ENCODE results near the gene TGOLN2. TPM values are rescaled to one million over a fixed set of nuclear protein-coding genes. Genes with fewer than 3 reads are reported as not detected.

The TGOLN2 gene
- total RNA-seq, 4 donors from 2014 or later = 115 to 153 (median 124) TPM

GRCh38 chr2:85283641-85284040 lies 44.1 kb downstream of the TGOLN2 start:
- H3K36me3 ChIP-seq = peaks cover 0 to 22% of the 10 kb centered on the region in 2 donors
- no peak for TF ChIP-seq EP300 (IDR thresholded peaks at IDR 0.05)
- TF ChIP-seq POLR2AphosphoS5 (IDR thresholded peaks at IDR 0.05) = no peak
- TF ChIP-seq CTCF (IDR thresholded peaks at IDR 0.05) = no peak
- no peak for TF ChIP-seq POLR2A (IDR thresholded peaks at IDR 0.05)
- WGBS, 2 donors (ENCODE audit: low coverage in 1 of 2) = 85 to 89% methylated on average over 4 to 7 of the region's 8 CpGs
- H3K4me3 ChIP-seq = no peak overlapping the region
- H3K27ac ChIP-seq = no peak overlapping the region
- H3K27me3 ChIP-seq = no peaks in the 10 kb centered on the region
- H3K4me1 ChIP-seq = peaks cover 0 to 29% (median 9%) of the 10 kb centered on the region in 3 donors
- ATAC-seq = no peak
- H3K9me3 ChIP-seq = no peaks in the 10 kb centered on the region

- no peak for ATAC-seq
- WGBS, 2 donors (ENCODE audit: low coverage in 1 of 2) = 85 to 100% methylated on average over 1 to 6 of the region's 7 CpGs
These were observed 44.9 kb downstream of the TGOLN2 start for GRCh38 chr2:85282914-85283313.

GRCh38 chr2:85281553-85281952 lies 46.2 kb downstream of the TGOLN2 start:
- ATAC-seq = no peak
- TF ChIP-seq POLR2A (IDR thresholded peaks at IDR 0.05) = no peak

More at GRCh38 chr2:85282914-85283313, 44.9 kb downstream of the TGOLN2 start:
- H3K4me3 ChIP-seq = no peak overlapping the region
- TF ChIP-seq CTCF (IDR thresholded peaks at IDR 0.05) (no peak), EP300 (IDR thresholded peaks at IDR 0.05) (no peak), POLR2A (IDR thresholded peaks at IDR 0.05) (no peak), POLR2AphosphoS5 (IDR thresholded peaks at IDR 0.05) (no peak)
- no peak overlapping the region for H3K27ac ChIP-seq
- H3K36me3 ChIP-seq = peaks cover 0 to 22% of the 10 kb centered on the region in 2 donors
- H3K27me3 ChIP-seq = no peaks in the 10 kb centered on the region
- H3K9me3 ChIP-seq = no peaks in the 10 kb centered on the region
- H3K4me1 ChIP-seq = peaks cover 0 to 37% (median 17%) of the 10 kb centered on the region in 3 donors

GRCh38 chr2:85278361-85278760 lies 49.4 kb downstream of the TGOLN2 start:
- 41 to 48% methylated on average over 2 of the region's 2 CpGs for WGBS, 2 donors (ENCODE audit: low coverage in 1 of 2)
- peak overlapping the region in 3 of 4 donors; percentile 73 to 80 (median 77) for H3K27ac ChIP-seq
- peaks cover 0 to 74% (median 30%) of the 10 kb centered on the region in 3 donors for H3K4me1 ChIP-seq

More at GRCh38 chr2:85281553-85281952, 46.2 kb downstream of the TGOLN2 start:
- H3K4me3 ChIP-seq = no peak overlapping the region
- peaks cover 0 to 21% of the 10 kb centered on the region in 2 donors for H3K36me3 ChIP-seq
- peaks cover 0 to 50% (median 26%) of the 10 kb centered on the region in 3 donors for H3K4me1 ChIP-seq
- 79 to 83% methylated on average over 6 of the region's 6 CpGs for WGBS, 2 donors (ENCODE audit: low coverage in 1 of 2)
- no peak overlapping the region for H3K27ac ChIP-seq
- no peaks in the 10 kb centered on the region for H3K9me3 ChIP-seq
- H3K27me3 ChIP-seq = no peaks in the 10 kb centered on the region

GRCh38 chr2:85277416-85278158 lies 50.2 kb downstream of the TGOLN2 start:
- H3K4me3 ChIP-seq = peak overlapping the region in 1 of 2 donors; percentile 21
- no peaks in the 10 kb centered on the region for H3K27me3 ChIP-seq
- ATAC-seq = peak; percentile 70
- TF ChIP-seq POLR2A (IDR thresholded peaks at IDR 0.05) = no peak
- TF ChIP-seq POLR2AphosphoS5 (IDR thresholded peaks at IDR 0.05) = peak; percentile 89
- no peak for TF ChIP-seq CTCF (IDR thresholded peaks at IDR 0.05)
- no peak for TF ChIP-seq EP300 (IDR thresholded peaks at IDR 0.05)
- peaks cover 0 to 73% (median 30%) of the 10 kb centered on the region in 3 donors for H3K4me1 ChIP-seq
- no peaks in the 10 kb centered on the region for H3K36me3 ChIP-seq
- H3K27ac ChIP-seq = peak overlapping the region in 3 of 4 donors; percentile 73 to 80 (median 77)
- 7 to 67% methylated on average over 3 to 6 of the region's 15 CpGs for WGBS, 2 donors (ENCODE audit: low coverage in 1 of 2)
- no peaks in the 10 kb centered on the region for H3K9me3 ChIP-seq

More at GRCh38 chr2:85278361-85278760, 49.4 kb downstream of the TGOLN2 start:
- TF ChIP-seq CTCF (IDR thresholded peaks at IDR 0.05) = no peak
- TF ChIP-seq EP300 (IDR thresholded peaks at IDR 0.05) = no peak
- no peak for TF ChIP-seq POLR2A (IDR thresholded peaks at IDR 0.05)
- TF ChIP-seq POLR2AphosphoS5 (IDR thresholded peaks at IDR 0.05) = no peak
- H3K9me3 ChIP-seq = no peaks in the 10 kb centered on the region
- H3K27me3 ChIP-seq = no peaks in the 10 kb centered on the region
- peaks cover 0 to 2% of the 10 kb centered on the region in 2 donors for H3K36me3 ChIP-seq
- no peak for ATAC-seq
- H3K4me3 ChIP-seq = no peak overlapping the region

Measured in gastroesophageal sphincter (tissue), 4 donors.